HepG2 (cell line): ENCODE measurements around the gene RBM8A. TPM values are rescaled to one million over a fixed set of nuclear protein-coding genes. Genes with fewer than 3 reads are reported as not detected.
A peak's percentile ranks its signal among the peaks of the same experiment; 100 is the strongest.

Experiments used
- ATAC-seq: fragments of 200-7000 bp; cut with Tn5 transposase; 3 replicates; pipeline ENCODE4 v1.9.1; 2020; ENCODE audit warnings: mild to moderate bottlenecking, moderate library complexity
- BruUV-seq: library from RNA; stranded (reverse); fragments of 400-500 nt; replicated peaks from 2 replicates; lab custom pipeline; 2021; lab: Mats Ljungman, UMichigan
- CTCF ChIA-PET: fragments of 300-600 bp; formaldehyde crosslinking; extraction: SDS; loops from one replicate; lab custom pipeline; 2021; ENCODE audit warnings: low total read pairs, inconsistent platforms, low intra/inter-chr PET ratio; lab: Yijun Ruan, JAX
- POLR2A ChIA-PET: fragments of 350-600 bp; sonication (Branson Sonifier 250); formaldehyde crosslinking; loops from one replicate; lab custom pipeline; 2020; ENCODE audit warnings: antibody characterized with exemption, inconsistent platforms; lab: Yijun Ruan, JAX
- DNase-seq: peaks from one replicate; pipeline ENCODE4 v3.0.0-alpha.2; 2015; ENCODE audit warnings: low spot score
- FAIRE-seq: peaks from 3 replicates; lab custom pipeline; 2011; peaks lifted over from hg19 to GRCh38; lab: Jason Lieb, UNC
- H2AFZ ChIP-seq: one replicate; pipeline ENCODE4 v1.6.1; 2011; ENCODE audit warnings: low read length, inconsistent platforms
- H3K27ac ChIP-seq: fragments of 300-600 bp; 3 replicates; pipeline ENCODE4 v1.8.0; 2011; ENCODE audit warnings: mixed run types, mild to moderate bottlenecking, mixed read lengths, low read length, inconsistent platforms; ENCODE audit not compliant: insufficient read depth; ENCODE audit errors: extremely low read length
- H3K27me3 ChIP-seq, 2 experiments: fragments of 200-600 bp in 1 of 2; 2 replicates in 1 of 2; 3 replicates in 1 of 2; pipeline versions ENCODE4 v1.6.0 to v1.8.0; 2011; ENCODE audit warnings: low read length in 2 of 2, mild to moderate bottlenecking in 2 of 2, moderate library complexity in 2 of 2, inconsistent platforms in 1 of 2; ENCODE audit not compliant: insufficient read depth in 2 of 2, control insufficient read depth in 1 of 2
- H3K36me3 ChIP-seq, 2 experiments: fragments of 200-600 bp in 1 of 2; replicated peaks in 1 of 2; 2 replicates in 1 of 2; 3 replicates in 1 of 2; pipeline versions ENCODE4 v1.5.1 to v1.8.0; 2011; ENCODE audit warnings: low read length in 2 of 2, inconsistent platforms in 1 of 2; ENCODE audit not compliant: insufficient read depth in 2 of 2, control insufficient read depth in 1 of 2
- H3K4me1 ChIP-seq: 2 replicates; pipeline ENCODE4 v1.5.1; 2012; ENCODE audit warnings: low read length, inconsistent platforms; ENCODE audit not compliant: insufficient read depth
- H3K4me2 ChIP-seq: 2 replicates; pipeline ENCODE4 v1.6.0; 2011; ENCODE audit warnings: low read depth, low read length, inconsistent platforms
- H3K4me3 ChIP-seq, 3 experiments: fragments of 200-600 bp in 1 of 3; sonication (generic), shearing (Covaris generic) in 1 of 3; replicated peaks in 1 of 3; 2 replicates each; pipeline ENCODE4 v1.5.1; 2011 to 2016; ENCODE audit warnings: low read length in 3 of 3, inconsistent platforms in 2 of 3, low read depth in 2 of 3, mild to moderate bottlenecking in 2 of 3, control low read depth in 1 of 3, mixed read lengths in 1 of 3; ENCODE audit not compliant: insufficient read depth in 1 of 3
- H3K79me2 ChIP-seq: one replicate; pipeline ENCODE4 v1.6.1; 2011; ENCODE audit warnings: low read length, inconsistent platforms; ENCODE audit not compliant: insufficient read depth
- H3K9ac ChIP-seq: 2 replicates; pipeline ENCODE4 v1.6.0; 2011; ENCODE audit warnings: mild to moderate bottlenecking, low read depth, low read length, inconsistent platforms; ENCODE audit not compliant: insufficient read depth
- H3K9me3 ChIP-seq: 2 replicates; pipeline ENCODE4 v1.5.1; 2012; ENCODE audit warnings: mild to moderate bottlenecking, low read length
- H4K20me1 ChIP-seq: 2 replicates; pipeline ENCODE4 v1.6.0; 2011; ENCODE audit warnings: inconsistent platforms, mild to moderate bottlenecking, low read length, moderate library complexity; ENCODE audit not compliant: insufficient read depth
- HNF4A ChIP-seq: sonication (generic); formaldehyde crosslinking; IDR thresholded peaks from 2 replicates; pipeline ENCODE4 v1.4.0; 2020; ENCODE audit warnings: missing genetic modification reagents
- NCOR1 ChIP-seq: fragments of 200-600 bp; sonication (generic); IDR thresholded peaks from 2 replicates; pipeline ENCODE4 v1.7.0; 2017; ENCODE audit warnings: antibody characterized with exemption, low read length, borderline replicate concordance
- SNAPC5 ChIP-seq: sonication (generic); formaldehyde crosslinking; IDR thresholded peaks from 2 replicates; pipeline ENCODE4 v1.8.1; 2023; ENCODE audit warnings: mild to moderate bottlenecking, missing genetic modification reagents, borderline replicate concordance
- SOX6 ChIP-seq, 2 experiments: fragments of 450-650 bp in 1 of 2; sonication (generic) in 1 of 2; formaldehyde crosslinking in 1 of 2; IDR thresholded peaks; 2 replicates each; pipeline versions ENCODE4 v1.4.0 to v1.6.1; 2017 to 2020; ENCODE audit warnings: antibody characterized with exemption in 1 of 2, mild to moderate bottlenecking in 1 of 2, missing genetic modification reagents in 1 of 2
- TAF1 ChIP-seq: sonication (generic); formaldehyde crosslinking; IDR thresholded peaks from 2 replicates; pipeline ENCODE4 v1.4.0; 2020; ENCODE audit warnings: missing genetic modification reagents
- TBL1XR1 ChIP-seq: fragments of 150-350 bp; IDR thresholded peaks from 2 replicates; pipeline ENCODE4 v1.6.1; 2014; ENCODE audit warnings: borderline replicate concordance, low read length; ENCODE audit not compliant: partially characterized antibody
- U2AF1 ChIP-seq: fragments of 200-400 bp; formaldehyde crosslinking; optimal IDR thresholded peaks from 2 replicates; pipeline ENCODE3; 2017; ENCODE audit warnings: mild to moderate bottlenecking, low read depth, low read length
- ZBTB39 ChIP-seq: sonication (generic); formaldehyde crosslinking; IDR thresholded peaks from 2 replicates; pipeline ENCODE4 v1.5.0; 2020; ENCODE audit warnings: missing genetic modification reagents
- ZNF235 ChIP-seq: sonication (generic); formaldehyde crosslinking; IDR thresholded peaks from 2 replicates; pipeline ENCODE4 v1.8.1; 2023; ENCODE audit warnings: mild to moderate bottlenecking, missing genetic modification reagents, borderline replicate concordance
- ZNF446 ChIP-seq: sonication (generic); formaldehyde crosslinking; IDR thresholded peaks from 2 replicates; pipeline ENCODE4 v1.5.0; 2020; ENCODE audit warnings: mild to moderate bottlenecking, missing genetic modification reagents
- ZNF589 ChIP-seq: sonication (generic); formaldehyde crosslinking; conservative IDR thresholded peaks from 2 replicates; pipeline ENCODE4 v1.8.0; 2022; ENCODE audit warnings: mild to moderate bottlenecking, moderate library complexity, missing genetic modification reagents
- ZNF749 ChIP-seq: sonication (generic); formaldehyde crosslinking; IDR thresholded peaks from 2 replicates; pipeline ENCODE4 v1.8.0; 2022; ENCODE audit warnings: mild to moderate bottlenecking, missing genetic modification reagents, moderate library complexity, borderline replicate concordance
- WGBS: methylation state at CpG from one replicate; pipeline ENCODE4 v1.1.6; 2017; ENCODE audit warnings: low lambda C conversion rate; 5-methylcytosine and 5-hydroxymethylcytosine counted together
- in situ Hi-C: cut with HindIII; loops from 2 replicates; pipeline ENCODE4 v1.10.0; 2017; ENCODE audit warnings: low pct_unique_long_range_greater_than_20kb; ENCODE audit not compliant: extremely low pct_ligation_motif_present
- intact Hi-C: fragments of 100-400 bp; cut with micrococcal nuclease; formaldehyde crosslinking; loops from one replicate; pipeline ENCODE4 v1.10.0; 2022; ENCODE audit not compliant: unreplicated experiment
- polyA plus RNA-seq, 8 experiments: library from polyadenylated mRNA; depleted of rRNA in 3 of 8; stranded (reverse) in 7 of 8; unstranded in 1 of 8; fragments of >200 nt; fragmentation: Illumina TruSeq in 4 of 8; extraction: Trizol in 4 of 8; gene quantifications; 2 replicates each; pipeline versions ENCODE4 v1.2.1 to v1.2.3, GENCODE V29; 2011 to 2016; ENCODE audit warnings: low read depth in 4 of 8, missing spikeins in 1 of 8, mixed read lengths in 1 of 8; ENCODE audit not compliant: insufficient read depth in 1 of 8
- total RNA-seq, 5 experiments: library from RNA; depleted of rRNA; stranded (reverse); fragments of >200 nt; fragmentation: Illumina TruSeq; extraction: Trizol; gene quantifications; 2 replicates each; pipeline ENCODE4 v1.2.3, GENCODE V29; 2016; ENCODE audit warnings: low read depth in 1 of 5
- TF ChIP-seq, protein P1 (sequence below): sonication (generic); formaldehyde crosslinking; IDR thresholded peaks from 2 replicates; pipeline ENCODE4 v1.8.0; 2023; ENCODE audit warnings: mild to moderate bottlenecking, missing genetic modification reagents

The RBM8A gene
- total and polyA plus RNA-seq, 2 of the 13 experiments (the other 11 are each of a cell fraction or from before 2014, with no cell fraction given), result 106 to 162 TPM

DNA sequence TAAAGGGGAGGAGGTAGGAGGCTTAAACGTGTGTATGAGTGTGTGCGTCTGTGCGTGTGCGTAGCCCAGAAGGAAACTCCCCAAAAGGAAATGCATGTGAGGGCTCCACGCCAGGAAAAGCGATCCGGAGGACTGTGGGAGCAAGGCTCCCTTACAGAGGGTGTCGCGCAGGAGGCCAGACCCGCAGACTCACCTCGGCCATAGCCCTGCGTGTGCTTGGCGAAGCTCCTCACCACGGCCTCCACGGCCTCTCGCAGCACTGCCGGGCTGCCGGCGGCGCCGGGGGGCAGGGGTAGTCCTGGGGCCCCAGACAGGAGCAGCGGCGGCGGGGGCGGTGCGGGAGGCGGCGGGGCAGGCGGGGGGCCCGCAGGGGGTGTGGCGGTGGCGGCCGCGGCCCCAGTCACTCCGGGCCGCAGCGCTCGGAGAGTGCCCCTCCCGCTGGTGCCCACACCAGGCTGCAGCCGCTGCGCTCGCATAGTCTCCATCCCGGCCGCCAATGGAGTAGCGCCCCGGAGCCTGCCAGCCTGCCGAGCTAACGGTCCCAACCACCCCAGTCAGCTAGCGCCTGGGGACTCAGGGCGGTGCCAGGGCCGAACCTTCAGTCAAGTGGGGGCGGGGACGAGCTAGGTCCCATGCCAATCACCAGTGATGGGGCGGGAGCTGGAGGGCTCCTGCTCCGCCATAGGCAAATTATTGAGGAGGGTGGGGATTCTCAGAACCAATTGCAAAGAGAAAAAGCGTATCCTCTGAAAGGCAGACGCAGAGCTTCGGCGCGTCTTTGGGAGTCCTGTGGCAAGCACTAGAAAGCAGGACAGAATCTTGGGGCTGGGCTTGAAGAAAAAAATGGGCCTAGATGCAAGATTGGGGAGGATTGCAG, 30.4 kb upstream of the RBM8A start, which contains the start of gene LIX1L (continued):
- TF ChIP-seq ZBTB39 (no peak; the same call in 1 of the 2 replicates), HNF4A (CRISPR knock-in tag) (no peak)

GRCh38 chr1:145956781-145957442, 29.6 kb upstream of the RBM8A start:
- intact Hi-C loops, result loop anchor here (5.0 kb wide), 1 partner anchor 65 kb away; no protein-coding TSS in a partner anchor
- Histone ChIP-seq H3K9me3 (no peaks in the 10 kb centered on the region), H3K4me2 (peak overlapping the region; percentile 86), H3K27me3 (peaks cover 0 to 21% of the 10 kb centered on the region in 2 experiments; a peak in 3 of 5 replicates), H3K79me2 (peaks cover 23% of the 10 kb centered on the region)
- BruUV-seq, result TSS peak; percentile 58
- POLR2A ChIA-PET, result interaction anchor here (1.4 to 6.2 kb wide), 3 partner anchors 11 to 95 kb away, joined by 4 to 84 read pairs (median 6); partner anchors contain the start of gene RBM8A
- no peak for TF ChIP-seq SNAPC5 (CRISPR knock-in tag)
- TF ChIP-seq TAF1, result no peak
- TF ChIP-seq NCOR1, result no peak
- no peak for TF ChIP-seq TBL1XR1
- TF ChIP-seq ZNF235 (CRISPR knock-in tag), result no peak
- TF ChIP-seq SOX6 (IDR thresholded peaks at IDR 0.05), result no peak
- TF ChIP-seq SOX6 (CRISPR knock-in tag; IDR thresholded peaks at IDR 0.05), result peak; percentile 3; the same call in 1 of the 2 replicates
- TF ChIP-seq ZNF589, result no peak
- no peak for TF ChIP-seq U2AF1
- TF ChIP-seq ZNF446, result 0 out of 2 replicates have a peak, but pooled peaks have one; percentile 37
- TF ChIP-seq, protein P1, sequence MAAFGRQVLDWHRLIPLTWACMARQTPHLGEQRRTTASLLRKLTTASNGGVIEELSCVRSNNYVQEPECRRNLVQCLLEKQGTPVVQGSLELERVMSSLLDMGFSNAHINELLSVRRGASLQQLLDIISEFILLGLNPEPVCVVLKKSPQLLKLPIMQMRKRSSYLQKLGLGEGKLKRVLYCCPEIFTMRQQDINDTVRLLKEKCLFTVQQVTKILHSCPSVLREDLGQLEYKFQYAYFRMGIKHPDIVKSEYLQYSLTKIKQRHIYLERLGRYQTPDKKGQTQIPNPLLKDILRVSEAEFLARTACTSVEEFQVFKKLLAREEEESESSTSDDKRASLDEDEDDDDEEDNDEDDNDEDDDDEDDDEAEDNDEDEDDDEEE, result no peak
- 0 out of 2 replicates have a peak, but pooled peaks have one; percentile 25 for TF ChIP-seq ZNF749 (CRISPR knock-in tag)
- TF ChIP-seq, all 625 proteins: peak for 3
- Histone ChIP-seq H3K9ac (peak overlapping the region; percentile 80), H3K4me3 (peak overlapping the region; percentile 73 to 89 (median 80)), H3K36me3 (no peaks in the 10 kb centered on the region), H2AFZ (no peak overlapping the region), H4K20me1 (no peaks in the 10 kb centered on the region), H3K27ac (peak overlapping the region; percentile 61), H3K4me1 (peaks cover 65% of the 10 kb centered on the region)
- DNase-seq, result no peak
- FAIRE-seq, result no peak
- 15% methylated on average over 3 of the region's 3 CpGs for WGBS
- CTCF ChIA-PET, result no interaction called here
- no peak for ATAC-seq
- in situ Hi-C loops, result no loop called here
